ENCODE results near the gene HDAC11. TPM values are rescaled to one million over a fixed set of nuclear protein-coding genes. Genes with fewer than 3 reads are reported as not detected.

Gene HDAC11
- total RNA-seq, 4 donors from 2014 or later: 7.4 to 20.6 (median 11.7) TPM

DNA sequence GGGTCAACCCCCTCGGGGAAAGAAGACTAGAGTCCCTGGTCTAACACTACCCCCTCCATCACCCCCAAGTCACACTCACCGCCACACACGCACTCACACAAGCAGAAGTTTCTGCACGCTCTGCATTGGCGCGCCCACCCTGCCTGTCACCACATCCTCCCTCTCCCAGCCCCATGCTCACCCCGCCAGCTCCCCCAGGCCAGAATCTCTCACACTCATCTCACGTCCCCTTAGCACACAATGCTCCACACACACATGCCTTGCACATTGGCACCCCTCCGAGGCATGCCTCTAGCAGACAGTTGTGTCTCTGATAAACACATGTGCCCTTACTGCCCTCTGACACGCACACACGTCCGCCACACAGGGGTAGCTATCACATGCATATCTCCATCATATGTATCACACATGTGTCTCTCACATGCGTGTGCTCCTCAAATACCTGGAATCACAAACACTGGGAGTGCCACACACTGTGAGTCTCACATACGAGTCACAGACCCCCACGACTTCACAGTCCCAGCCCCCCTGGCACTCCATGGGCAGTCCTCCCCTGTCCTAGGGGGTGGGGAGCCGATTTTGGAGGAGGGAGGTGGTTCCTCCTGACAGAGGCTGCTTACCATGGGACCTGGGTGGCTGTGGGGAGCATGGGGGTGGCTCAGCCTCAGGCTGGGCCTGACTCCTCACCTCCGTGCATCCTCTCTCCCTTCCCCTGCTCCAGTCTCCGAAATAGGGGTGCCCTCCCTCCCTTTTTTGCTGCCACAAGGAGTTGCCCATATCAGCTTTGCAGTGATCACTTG is 69.7 kb downstream of the HDAC11 start:
- Histone ChIP-seq H3K4me3 (peak overlapping the region; percentile 21 to 36), H3K4me1 (peaks cover 0 to 4% of the 10 kb centered on the region in 2 donors), H3K27ac (peak overlapping the region; percentile 6 to 68), H3K36me3 (no peaks in the 10 kb centered on the region), H3K9me3 (no peaks in the 10 kb centered on the region), H3K27me3 (no peaks in the 10 kb centered on the region)
- intact Hi-C loops (cut with DNase I; ENCODE audit: low total_unique reads): no loop called here
- TF ChIP-seq POLR2A (IDR thresholded peaks at IDR 0.05): no peak
- no peak for TF ChIP-seq CTCF (IDR thresholded peaks at IDR 0.05)
- no peak for DNase-seq

GRCh38 chr3:13550423-13550690 is 70.3 kb downstream of the HDAC11 start:
- TF ChIP-seq POLR2A (IDR thresholded peaks at IDR 0.05) (no peak), CTCF (IDR thresholded peaks at IDR 0.05) (no peak)
- H3K36me3 ChIP-seq: no peaks in the 10 kb centered on the region
- peaks cover 0 to 4% of the 10 kb centered on the region in 2 donors for H3K4me1 ChIP-seq
- H3K27me3 ChIP-seq: no peaks in the 10 kb centered on the region
- peak overlapping the region in 1 of 2 donors; percentile 21 for H3K4me3 ChIP-seq
- intact Hi-C loops (cut with DNase I; ENCODE audit: low total_unique reads): no loop called here
- H3K9me3 ChIP-seq: no peaks in the 10 kb centered on the region
- H3K27ac ChIP-seq: peak overlapping the region; percentile 6 to 60
- no peak for DNase-seq

GRCh38 chr3:13550791-13551360 is 70.8 kb downstream of the HDAC11 start:
- H3K4me1 ChIP-seq: peaks cover 0 to 4% of the 10 kb centered on the region in 2 donors
- H3K27ac ChIP-seq: peak overlapping the region in 1 of 2 donors; percentile 60
- H3K9me3 ChIP-seq: no peaks in the 10 kb centered on the region
- DNase-seq: no peak
- H3K4me3 ChIP-seq: no peak overlapping the region
- no peaks in the 10 kb centered on the region for H3K36me3 ChIP-seq
- intact Hi-C loops (cut with DNase I; ENCODE audit: low total_unique reads): no loop called here
- H3K27me3 ChIP-seq: no peaks in the 10 kb centered on the region
- no peak for TF ChIP-seq POLR2A (IDR thresholded peaks at IDR 0.05)
- no peak for TF ChIP-seq CTCF (IDR thresholded peaks at IDR 0.05)

DNA sequence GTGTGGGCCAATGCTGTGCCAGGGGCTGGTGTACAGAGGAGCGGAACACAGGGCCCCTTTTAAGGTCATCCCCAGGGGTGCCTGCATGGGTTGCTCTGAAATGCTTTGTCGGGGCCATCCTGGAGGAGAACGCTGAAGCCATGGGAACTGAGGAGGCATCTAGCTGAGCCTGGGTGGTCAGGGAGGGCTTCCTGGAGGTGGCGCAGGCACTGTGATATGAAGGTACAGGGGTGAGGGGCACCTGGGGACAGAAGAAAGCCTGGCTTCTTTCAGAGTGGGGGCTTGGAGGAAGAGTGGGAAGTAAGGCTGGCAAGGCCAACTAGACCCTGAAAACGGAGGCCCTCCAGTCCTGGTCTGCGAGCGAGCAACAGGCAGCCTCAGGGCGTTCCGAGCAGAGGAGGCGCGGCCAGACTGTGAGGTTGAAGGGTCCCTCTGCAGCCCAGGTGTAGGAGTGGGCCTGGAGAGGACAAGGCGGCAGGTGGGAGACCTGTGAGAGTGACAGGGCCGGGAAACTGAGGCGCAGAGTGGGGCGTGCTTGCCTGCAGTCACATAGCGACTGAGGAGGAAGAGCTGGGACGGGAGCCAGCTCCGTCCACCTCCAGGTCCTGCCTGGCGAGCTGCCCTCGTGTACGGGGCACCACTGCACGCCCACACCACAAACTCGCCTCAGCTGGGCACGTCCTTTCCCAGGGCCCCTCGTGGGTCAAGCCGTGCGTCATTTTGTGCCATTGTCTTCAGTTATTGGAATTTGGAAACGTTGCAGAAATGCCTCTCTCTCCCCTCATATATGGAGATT is 72.9 kb downstream of the HDAC11 start:
- Histone ChIP-seq H3K27ac (no peak overlapping the region), H3K27me3 (no peaks in the 10 kb centered on the region), H3K36me3 (no peaks in the 10 kb centered on the region), H3K4me3 (no peak overlapping the region), H3K4me1 (peaks cover 0 to under 1% of the 10 kb centered on the region in 2 donors), H3K9me3 (no peaks in the 10 kb centered on the region)
- intact Hi-C loops (cut with DNase I; ENCODE audit: low total_unique reads): no loop called here
- TF ChIP-seq POLR2A (IDR thresholded peaks at IDR 0.05) (no peak), CTCF (IDR thresholded peaks at IDR 0.05) (no peak)
- no peak for DNase-seq

GRCh38 chr3:13553686-13554085 is 73.6 kb downstream of the HDAC11 start:
- no peak overlapping the region for H3K27ac ChIP-seq
- intact Hi-C loops (cut with DNase I; ENCODE audit: low total_unique reads): no loop called here

More at GRCh38 chr3:13553686-13554085, 73.6 kb downstream of the HDAC11 start:
- DNase-seq: no peak
- no peaks in the 10 kb centered on the region for H3K27me3 ChIP-seq
- H3K36me3 ChIP-seq: no peaks in the 10 kb centered on the region
- H3K4me3 ChIP-seq: no peak overlapping the region
- no peaks in the 10 kb centered on the region for H3K4me1 ChIP-seq
- TF ChIP-seq POLR2A (IDR thresholded peaks at IDR 0.05) (no peak), CTCF (IDR thresholded peaks at IDR 0.05) (no peak)
- H3K9me3 ChIP-seq: no peaks in the 10 kb centered on the region

All from uterus (tissue), 4 donors.